Measurements from ENCODE around the gene LMAN2. TPM values are rescaled to one million over a fixed set of nuclear protein-coding genes. Genes with fewer than 3 reads are reported as not detected.
"Not testable (repeated sequence)": the region's sequence is repeated elsewhere in the genome, so short reads cannot be mapped to it uniquely, and the experiment has no call there.

LMAN2 gene
- polyA plus RNA-seq, 1 donor, result 118 TPM

- peak; percentile 89 for DNase-seq
Measured at GRCh38 chr5:177366528-177367322, 15.3 kb upstream of the LMAN2 start.

- DNase-seq, result no peak
Measured at GRCh38 chr5:177365845-177366527, 14.5 kb upstream of the LMAN2 start.

GRCh38 chr5:177364159-177364962 lies 12.9 kb upstream of the LMAN2 start:
- DNase-seq, result no peak

- no peak for DNase-seq
Measured at GRCh38 chr5:177363565-177363964, 12.1 kb upstream of the LMAN2 start.

GRCh38 chr5:177362610-177363507 lies 11.4 kb upstream of the LMAN2 start:
- peak; percentile 65 for DNase-seq

- no peak for DNase-seq
Measured at GRCh38 chr5:177362292-177362609, 10.8 kb upstream of the LMAN2 start.

- DNase-seq, result no peak
Measured at GRCh38 chr5:177361418-177362291, 10.2 kb upstream of the LMAN2 start.

- not testable (repeated sequence) for DNase-seq
Measured at GRCh38 chr5:177360740-177361139, 9.3 kb upstream of the LMAN2 start.

GRCh38 chr5:177359860-177360259 lies 8.4 kb upstream of the LMAN2 start:
- no peak for DNase-seq

GRCh38 chr5:177359451-177359851 lies 8.0 kb upstream of the LMAN2 start:
- no peak for DNase-seq

GRCh38 chr5:177358370-177358819 lies 6.9 kb upstream of the LMAN2 start:
- DNase-seq, result no peak

- no peak for DNase-seq
Measured at GRCh38 chr5:177357459-177358351, 6.2 kb upstream of the LMAN2 start, which contains the start of gene RGS14. TSS of gene RGS14 (plus strand) at chr5:177357924. CDS start at chr5:177358025, 101 bp downstream.

- no peak for DNase-seq
Measured at GRCh38 chr5:177357146-177357458, 5.6 kb upstream of the LMAN2 start.

- DNase-seq, result no peak
Measured at GRCh38 chr5:177356746-177357145, 5.3 kb upstream of the LMAN2 start.

GRCh38 chr5:177355868-177356168 lies 4.3 kb upstream of the LMAN2 start:
- no peak for DNase-seq

GRCh38 chr5:177355162-177355867 lies 3.8 kb upstream of the LMAN2 start:
- no peak for DNase-seq

- DNase-seq, result no peak
Measured at GRCh38 chr5:177354711-177355110, 3.2 kb upstream of the LMAN2 start.

- DNase-seq, result no peak
Measured at GRCh38 chr5:177354256-177354655, 2.8 kb upstream of the LMAN2 start.

GRCh38 chr5:177353093-177353492 lies 1.6 kb upstream of the LMAN2 start:
- no peak for DNase-seq

Data from left kidney (tissue), 2 donors.